GM18870 (cell line): ENCODE data around the gene DCP1B.

Experiments used
- ATAC-seq: cut with Tn5 transposase; IDR thresholded peaks from one replicate; pipeline ENCODE4 v1.9.1; 2021; ENCODE audit warnings: moderate library complexity; ENCODE audit not compliant: unreplicated experiment

DCP1B gene

GRCh38 chr12:1935700-1936378 is 68.4 kb downstream of the DCP1B start:
- ATAC-seq: no peak

- no peak for ATAC-seq
These were observed 69.0 kb downstream of the DCP1B start for GRCh38 chr12:1935242-1935641.

- no peak for ATAC-seq
These were observed 69.4 kb downstream of the DCP1B start for GRCh38 chr12:1934831-1935230.

GRCh38 chr12:1934068-1934467 is 70.2 kb downstream of the DCP1B start:
- no peak for ATAC-seq

- no peak for ATAC-seq
These were observed 70.8 kb downstream of the DCP1B start for GRCh38 chr12:1933342-1934051.

GRCh38 chr12:1932264-1932777 is 71.9 kb downstream of the DCP1B start:
- no peak for ATAC-seq

- ATAC-seq: no peak
These were observed 72.6 kb downstream of the DCP1B start for GRCh38 chr12:1931642-1932041.

GRCh38 chr12:1930803-1931597 is 73.3 kb downstream of the DCP1B start:
- no peak for ATAC-seq

- no peak for ATAC-seq
These were observed 74.1 kb downstream of the DCP1B start for GRCh38 chr12:1929985-1930802.

- ATAC-seq: no peak
These were observed 74.8 kb downstream of the DCP1B start for GRCh38 chr12:1929241-1929984.

GRCh38 chr12:1928439-1929121 is 75.7 kb downstream of the DCP1B start:
- no peak for ATAC-seq

- ATAC-seq: no peak
These were observed 76.4 kb downstream of the DCP1B start for GRCh38 chr12:1927751-1928351.

- ATAC-seq: no peak
These were observed 77.1 kb downstream of the DCP1B start for GRCh38 chr12:1927051-1927680.

GRCh38 chr12:1926251-1926657 is 78.0 kb downstream of the DCP1B start:
- no peak for ATAC-seq

- ATAC-seq: no peak
These were observed 78.6 kb downstream of the DCP1B start for GRCh38 chr12:1925684-1926006.

GRCh38 chr12:1924996-1925683 is 79.1 kb downstream of the DCP1B start:
- no peak for ATAC-seq

GRCh38 chr12:1922985-1923384 is 81.3 kb downstream of the DCP1B start:
- no peak for ATAC-seq

- no peak for ATAC-seq
These were observed 82.1 kb downstream of the DCP1B start for GRCh38 chr12:1922075-1922709.
